ENCODE measurements around the gene SYMPK.
A peak's percentile ranks its signal among the peaks of the same experiment; 100 is the strongest.

Gene SYMPK

GRCh38 chr19:45884682-45885555 is 22.0 kb upstream of the SYMPK start:
- peak in 1 of 2 donors; percentile 43 for DNase-seq
- Histone ChIP-seq H4K91ac (ENCODE audit: low read depth, low read length) (peak overlapping the region; percentile 30), H2BK5ac (ENCODE audit: low read depth, low read length, poor library complexity) (no peak overlapping the region), H3K18ac (ENCODE audit: low read length) (peak overlapping the region; percentile 36), H3K9ac (ENCODE audit: low read length) (peak overlapping the region; percentile 83), H3K9me3 (ENCODE audit: insufficient read depth, low read depth, low read length) (peaks cover 5% of the 10 kb centered on the region), H3K4me2 (ENCODE audit: low read length) (peak overlapping the region; percentile 92), H3K4ac (ENCODE audit: low read depth, low read length) (peak overlapping the region; percentile 41), H3K27ac (ENCODE audit: low read depth, low read length) (peak overlapping the region; percentile 80), H3K4me3 (ENCODE audit: low read depth, low read length) (peak overlapping the region; percentile 98), H3K4me1 (ENCODE audit: control insufficient read depth in 1 of 2, insufficient read depth in 2 of 2, low read length in 2 of 2) (peaks cover 15 to 21% of the 10 kb centered on the region in 2 experiments), H4K8ac (ENCODE audit: low read depth, low read length) (no peak overlapping the region), H3K79me2 (ENCODE audit: control insufficient read depth, insufficient read depth, low read length, poor library complexity) (peaks cover 3% of the 10 kb centered on the region), H3K36me3 (ENCODE audit: control insufficient read depth in 1 of 2, insufficient read depth in 2 of 2, low read length in 2 of 2) (peaks cover 13 to 14% of the 10 kb centered on the region in 2 experiments), H2BK120ac (ENCODE audit: insufficient read depth, low read length, poor library complexity) (no peak overlapping the region), H3K27me3 (ENCODE audit: insufficient read depth, low read length) (no peaks in the 10 kb centered on the region), H3K14ac (ENCODE audit: low read length) (peak overlapping the region; percentile 21), H4K12ac (ENCODE audit: low read depth, low read length) (no peak overlapping the region), H2BK12ac (ENCODE audit: low read length) (no peak overlapping the region), H3K23ac (ENCODE audit: low read length) (no peak overlapping the region), H2AK5ac (ENCODE audit: low read length) (no peak overlapping the region), H3K79me1 (ENCODE audit: low read length) (peaks cover 21% of the 10 kb centered on the region), H2AFZ (ENCODE audit: insufficient read depth, low read length, poor library complexity) (peak overlapping the region; percentile 35)
- no CpG with 5 or more reads among the region's 72 CpGs for WGBS (ENCODE audit: extremely low coverage, insufficient coverage, insufficient read length)

- Histone ChIP-seq H3K27me3 (ENCODE audit: insufficient read depth, low read length) (no peaks in the 10 kb centered on the region), H3K18ac (ENCODE audit: low read length) (peak overlapping the region; percentile 39), H3K79me2 (ENCODE audit: control insufficient read depth, insufficient read depth, low read length, poor library complexity) (peaks cover 3% of the 10 kb centered on the region), H3K36me3 (ENCODE audit: control insufficient read depth in 1 of 2, insufficient read depth in 2 of 2, low read length in 2 of 2) (peaks cover 10 to 12% of the 10 kb centered on the region in 2 experiments), H2BK5ac (ENCODE audit: low read depth, low read length, poor library complexity) (no peak overlapping the region), H2BK12ac (ENCODE audit: low read length) (no peak overlapping the region), H2AFZ (ENCODE audit: insufficient read depth, low read length, poor library complexity) (peak overlapping the region; percentile 35), H3K27ac (ENCODE audit: low read depth, low read length) (no peak overlapping the region), H3K4me3 (ENCODE audit: low read depth, low read length) (peak overlapping the region; percentile 54), H3K9me3 (ENCODE audit: insufficient read depth, low read depth, low read length) (peaks cover 5% of the 10 kb centered on the region), H4K8ac (ENCODE audit: low read depth, low read length) (no peak overlapping the region), H3K9ac (ENCODE audit: low read length) (no peak overlapping the region), H3K14ac (ENCODE audit: low read length) (no peak overlapping the region), H4K91ac (ENCODE audit: low read depth, low read length) (no peak overlapping the region), H3K4me1 (ENCODE audit: control insufficient read depth in 1 of 2, insufficient read depth in 2 of 2, low read length in 2 of 2) (peaks cover 15 to 21% of the 10 kb centered on the region in 2 experiments), H3K23ac (ENCODE audit: low read length) (no peak overlapping the region), H4K12ac (ENCODE audit: low read depth, low read length) (no peak overlapping the region), H3K79me1 (ENCODE audit: low read length) (peaks cover 21% of the 10 kb centered on the region), H3K4ac (ENCODE audit: low read depth, low read length) (peak overlapping the region; percentile 44), H3K4me2 (ENCODE audit: low read length) (peak overlapping the region; percentile 11), H2AK5ac (ENCODE audit: low read length) (no peak overlapping the region), H2BK120ac (ENCODE audit: insufficient read depth, low read length, poor library complexity) (no peak overlapping the region)
- DNase-seq: no peak
- no CpG with 5 or more reads among the region's 57 CpGs for WGBS (ENCODE audit: extremely low coverage, insufficient coverage, insufficient read length)
Measured at GRCh38 chr19:45883881-45884681, 21.1 kb upstream of the SYMPK start.

- WGBS (ENCODE audit: extremely low coverage, insufficient coverage, insufficient read length): no CpG with 5 or more reads among the region's 5 CpGs
- no peak overlapping the region for H3K9ac ChIP-seq (ENCODE audit: low read length)
- H3K4me1 ChIP-seq (ENCODE audit: control insufficient read depth in 1 of 2, insufficient read depth in 2 of 2, low read length in 2 of 2): peaks cover 15 to 21% of the 10 kb centered on the region in 2 experiments
- H3K27ac ChIP-seq (ENCODE audit: low read depth, low read length): no peak overlapping the region
- H3K14ac ChIP-seq (ENCODE audit: low read length): no peak overlapping the region
- DNase-seq: no peak
- H3K36me3 ChIP-seq (ENCODE audit: control insufficient read depth in 1 of 2, insufficient read depth in 2 of 2, low read length in 2 of 2): peaks cover 9 to 12% of the 10 kb centered on the region in 2 experiments
- peak overlapping the region; percentile 11 for H3K4me2 ChIP-seq (ENCODE audit: low read length)
- no peak overlapping the region for H2AK5ac ChIP-seq (ENCODE audit: low read length)
- H2BK5ac ChIP-seq (ENCODE audit: low read depth, low read length, poor library complexity): no peak overlapping the region
- H2AFZ ChIP-seq (ENCODE audit: insufficient read depth, low read length, poor library complexity): no peak overlapping the region
- no peak overlapping the region for H3K4ac ChIP-seq (ENCODE audit: low read depth, low read length)
- no peak overlapping the region for H3K18ac ChIP-seq (ENCODE audit: low read length)
- H3K79me2 ChIP-seq (ENCODE audit: control insufficient read depth, insufficient read depth, low read length, poor library complexity): peaks cover 3% of the 10 kb centered on the region
- H4K91ac ChIP-seq (ENCODE audit: low read depth, low read length): no peak overlapping the region
- no peak overlapping the region for H4K8ac ChIP-seq (ENCODE audit: low read depth, low read length)
- H3K27me3 ChIP-seq (ENCODE audit: insufficient read depth, low read length): no peaks in the 10 kb centered on the region
- H2BK12ac ChIP-seq (ENCODE audit: low read length): no peak overlapping the region
- peaks cover 5% of the 10 kb centered on the region for H3K9me3 ChIP-seq (ENCODE audit: insufficient read depth, low read depth, low read length)
- no peak overlapping the region for H4K12ac ChIP-seq (ENCODE audit: low read depth, low read length)
- peaks cover 21% of the 10 kb centered on the region for H3K79me1 ChIP-seq (ENCODE audit: low read length)
- H2BK120ac ChIP-seq (ENCODE audit: insufficient read depth, low read length, poor library complexity): no peak overlapping the region
- H3K23ac ChIP-seq (ENCODE audit: low read length): no peak overlapping the region
- H3K4me3 ChIP-seq (ENCODE audit: low read depth, low read length): no peak overlapping the region
Measured at GRCh38 chr19:45883586-45883880, 20.6 kb upstream of the SYMPK start.

- Histone ChIP-seq H2BK120ac (ENCODE audit: insufficient read depth, low read length, poor library complexity) (no peak overlapping the region), H3K23ac (ENCODE audit: low read length) (no peak overlapping the region), H3K79me1 (ENCODE audit: low read length) (peaks cover 21% of the 10 kb centered on the region), H2BK5ac (ENCODE audit: low read depth, low read length, poor library complexity) (no peak overlapping the region), H3K4me1 (ENCODE audit: control insufficient read depth in 1 of 2, insufficient read depth in 2 of 2, low read length in 2 of 2) (peaks cover 15 to 21% of the 10 kb centered on the region in 2 experiments), H2BK12ac (ENCODE audit: low read length) (no peak overlapping the region), H4K8ac (ENCODE audit: low read depth, low read length) (peak overlapping the region; percentile 84), H3K9me3 (ENCODE audit: insufficient read depth, low read depth, low read length) (peaks cover 5% of the 10 kb centered on the region), H3K18ac (ENCODE audit: low read length) (peak overlapping the region; percentile 77), H2AFZ (ENCODE audit: insufficient read depth, low read length, poor library complexity) (peak overlapping the region; percentile 30), H3K14ac (ENCODE audit: low read length) (peak overlapping the region; percentile 36), H3K9ac (ENCODE audit: low read length) (peak overlapping the region; percentile 9), H3K4me3 (ENCODE audit: low read depth, low read length) (peak overlapping the region; percentile 50), H2AK5ac (ENCODE audit: low read length) (peak overlapping the region; percentile 57), H3K4ac (ENCODE audit: low read depth, low read length) (peak overlapping the region; percentile 66), H4K91ac (ENCODE audit: low read depth, low read length) (peak overlapping the region; percentile 58), H3K36me3 (ENCODE audit: control insufficient read depth in 1 of 2, insufficient read depth in 2 of 2, low read length in 2 of 2) (peaks cover 9 to 12% of the 10 kb centered on the region in 2 experiments), H3K27me3 (ENCODE audit: insufficient read depth, low read length) (no peaks in the 10 kb centered on the region), H3K4me2 (ENCODE audit: low read length) (peak overlapping the region; percentile 75), H3K79me2 (ENCODE audit: control insufficient read depth, insufficient read depth, low read length, poor library complexity) (peaks cover 3% of the 10 kb centered on the region), H4K12ac (ENCODE audit: low read depth, low read length) (peak overlapping the region; percentile 19), H3K27ac (ENCODE audit: low read depth, low read length) (peak overlapping the region; percentile 38)
- DNase-seq: peak; percentile 86 to 94
- no CpG with 5 or more reads among the region's 47 CpGs for WGBS (ENCODE audit: extremely low coverage, insufficient coverage, insufficient read length)
Measured at GRCh38 chr19:45882652-45883585, 20.0 kb upstream of the SYMPK start.
